Mucosa of descending colon (tissue), 3 donors: ENCODE results near the gene DUSP15. TPM values are rescaled to one million over a fixed set of nuclear protein-coding genes. Genes with fewer than 3 reads are reported as not detected.
A peak's percentile ranks its signal among the peaks of the same experiment; 100 is the strongest.

Experiments used
- ATAC-seq: fragments of 200-7000 bp; cut with Tn5 transposase; one replicate; pipeline ENCODE4 v1.9.1; 2020; ENCODE audit warnings: mild to moderate bottlenecking, moderate library complexity
- DNase-seq, 3 donors: peaks; one replicate each; pipeline ENCODE4 v3.0.0-alpha.2; 2020
- H3K36me3 ChIP-seq: fragments of 200-600 bp; one replicate; pipeline ENCODE4 v1.8.0; 2021; ENCODE audit warnings: low read depth, mild to moderate bottlenecking
- H3K4me1 ChIP-seq: fragments of 200-600 bp; one replicate; pipeline ENCODE4 v1.8.0; 2021; ENCODE audit warnings: low read depth, mild to moderate bottlenecking
- H3K4me3 ChIP-seq: fragments of 200-600 bp; one replicate; pipeline ENCODE4 v1.8.0; 2021; ENCODE audit warnings: mild to moderate bottlenecking
- H3K9me3 ChIP-seq: fragments of 200-600 bp; one replicate; pipeline ENCODE4 v1.8.0; 2021; ENCODE audit warnings: mild to moderate bottlenecking
- intact Hi-C, 2 donors: fragments of 100-400 bp; cut with DNase I in 1 of 2; cut with micrococcal nuclease in 1 of 2; formaldehyde crosslinking; loops; one replicate each; pipeline versions ENCODE4 v1.11.0 to v1.11.1; 2022; cut with DNase I, micrococcal nuclease
- total RNA-seq, 3 donors: library from RNA; stranded (reverse); fragmentation: NEBNext Ultra II Directional in 2 of 3; extraction: Animal tissue kit (Norgen Biotek cat#: 25700) in 2 of 3; gene quantifications; one replicate each; pipeline versions ENCODE4 v1.2.1 to v1.2.4, GENCODE V29; 2021 to 2023
- TF ChIP-seq, protein P1 (sequence below): fragments of 200-600 bp; IDR thresholded peaks from one replicate; pipeline ENCODE4 v1.8.0; 2022; ENCODE audit warnings: antibody characterized with exemption, mild to moderate bottlenecking
- donor health status: DM: no; HTN: no; CAD: no; lungs with moderate emphysema.
- donor health status: DM: no; HTN: no; CAD: no.
- donor health status: DM: no; HTN: yes; CAD: no.

The DUSP15 gene
- total RNA-seq, 3 donors from 2014 or later, result 0.58 to 1.7 TPM; not detected in 1

DNA sequence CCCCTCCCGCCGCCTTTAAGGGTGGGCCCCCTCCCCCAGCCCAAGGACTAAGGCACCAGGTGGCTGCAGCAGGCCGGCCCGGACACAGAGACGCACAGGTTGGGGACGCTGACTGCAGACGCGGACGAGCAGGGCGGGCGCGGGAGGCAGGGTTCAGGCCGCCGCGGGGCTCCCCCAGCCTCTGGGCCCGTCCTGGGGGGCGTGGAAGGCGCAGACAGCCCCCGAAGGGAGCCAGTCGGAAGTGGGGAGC is 9.3 kb downstream of the DUSP15 start:
- intact Hi-C loops, result no loop called here
- peaks cover 9% of the 10 kb centered on the region for H3K4me1 ChIP-seq
- TF ChIP-seq, protein P1, sequence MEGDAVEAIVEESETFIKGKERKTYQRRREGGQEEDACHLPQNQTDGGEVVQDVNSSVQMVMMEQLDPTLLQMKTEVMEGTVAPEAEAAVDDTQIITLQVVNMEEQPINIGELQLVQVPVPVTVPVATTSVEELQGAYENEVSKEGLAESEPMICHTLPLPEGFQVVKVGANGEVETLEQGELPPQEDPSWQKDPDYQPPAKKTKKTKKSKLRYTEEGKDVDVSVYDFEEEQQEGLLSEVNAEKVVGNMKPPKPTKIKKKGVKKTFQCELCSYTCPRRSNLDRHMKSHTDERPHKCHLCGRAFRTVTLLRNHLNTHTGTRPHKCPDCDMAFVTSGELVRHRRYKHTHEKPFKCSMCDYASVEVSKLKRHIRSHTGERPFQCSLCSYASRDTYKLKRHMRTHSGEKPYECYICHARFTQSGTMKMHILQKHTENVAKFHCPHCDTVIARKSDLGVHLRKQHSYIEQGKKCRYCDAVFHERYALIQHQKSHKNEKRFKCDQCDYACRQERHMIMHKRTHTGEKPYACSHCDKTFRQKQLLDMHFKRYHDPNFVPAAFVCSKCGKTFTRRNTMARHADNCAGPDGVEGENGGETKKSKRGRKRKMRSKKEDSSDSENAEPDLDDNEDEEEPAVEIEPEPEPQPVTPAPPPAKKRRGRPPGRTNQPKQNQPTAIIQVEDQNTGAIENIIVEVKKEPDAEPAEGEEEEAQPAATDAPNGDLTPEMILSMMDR, result no peak
- no peaks in the 10 kb centered on the region for H3K9me3 ChIP-seq
- DNase-seq, result peak in 1 of 3 donors; percentile 52
- H3K4me3 ChIP-seq, result no peak overlapping the region
- no peaks in the 10 kb centered on the region for H3K36me3 ChIP-seq
- ATAC-seq, result peak; percentile 47

DNA sequence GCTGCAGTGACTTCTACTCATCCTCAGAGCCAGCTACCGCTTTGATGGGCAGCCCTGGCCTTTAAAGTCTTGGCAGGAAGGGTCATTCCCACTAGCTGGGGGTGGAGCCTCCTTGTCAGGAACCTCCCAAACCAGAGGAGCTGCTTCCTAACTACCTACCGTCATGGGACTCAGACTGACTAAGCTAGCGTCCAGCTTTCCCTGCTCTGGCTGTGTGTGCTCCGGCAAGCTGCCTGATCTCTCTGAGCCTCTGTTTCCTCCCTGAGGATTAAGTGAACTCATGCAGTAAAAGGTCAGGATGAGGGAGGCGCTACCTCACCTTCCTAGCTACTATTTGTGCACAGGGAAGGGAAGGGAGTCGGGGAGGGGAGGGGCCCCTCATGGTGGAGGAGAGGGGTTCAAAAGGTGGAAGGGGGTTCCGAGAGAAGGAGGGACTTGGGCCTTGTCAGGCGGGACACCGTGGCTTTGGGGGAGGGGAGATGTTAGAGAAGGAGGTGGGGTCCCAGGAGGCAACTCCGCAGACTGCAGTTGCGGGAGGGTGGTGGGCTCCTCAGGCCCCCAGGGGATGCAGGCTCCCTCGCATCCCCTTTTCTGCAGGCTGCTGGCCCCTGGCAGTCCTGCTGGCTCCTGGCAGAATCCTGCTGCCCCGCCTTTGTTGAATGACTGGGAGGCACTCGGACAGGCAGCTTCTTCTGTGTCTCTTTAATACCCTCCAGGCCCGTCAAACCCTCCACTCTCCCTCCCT is 9.8 kb downstream of the DUSP15 start:
- Histone ChIP-seq H3K9me3 (no peaks in the 10 kb centered on the region), H3K36me3 (no peaks in the 10 kb centered on the region), H3K4me1 (peaks cover 9% of the 10 kb centered on the region), H3K4me3 (no peak overlapping the region)
- intact Hi-C loops, result no loop called here
- TF ChIP-seq, protein P1, result no peak
- ATAC-seq, result peak; percentile 42
- DNase-seq, result peak in 1 of 3 donors; percentile 28

DNA sequence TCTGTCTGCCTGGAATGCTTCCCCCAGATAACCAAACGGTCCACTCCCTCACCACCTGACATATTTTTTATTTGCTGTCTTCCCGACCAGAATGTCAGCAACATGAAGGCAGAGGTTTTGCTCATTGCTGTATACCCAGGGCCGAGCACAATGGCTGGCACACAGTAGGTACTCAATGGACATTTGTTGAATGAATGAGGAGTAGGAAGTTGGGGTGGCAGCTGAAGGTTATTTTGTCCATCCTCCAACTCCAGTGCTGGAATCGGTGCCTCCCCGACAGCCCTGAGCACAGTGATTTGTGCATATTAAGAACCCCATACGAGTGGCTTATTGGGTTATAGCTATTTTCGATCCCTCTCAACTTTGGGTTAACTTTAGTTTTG is 10.3 kb downstream of the DUSP15 start:
- intact Hi-C loops, result loop anchor here in 1 of 2 donors (10.0 kb wide), 1 partner anchor 95 kb away; the partner anchor contains the start of gene PDRG1
- TF ChIP-seq, protein P1, result no peak
- no peak for ATAC-seq
- H3K4me3 ChIP-seq, result no peak overlapping the region
- H3K4me1 ChIP-seq, result peaks cover 9% of the 10 kb centered on the region
- DNase-seq, result no peak
- no peaks in the 10 kb centered on the region for H3K36me3 ChIP-seq
- H3K9me3 ChIP-seq, result no peaks in the 10 kb centered on the region

DNA sequence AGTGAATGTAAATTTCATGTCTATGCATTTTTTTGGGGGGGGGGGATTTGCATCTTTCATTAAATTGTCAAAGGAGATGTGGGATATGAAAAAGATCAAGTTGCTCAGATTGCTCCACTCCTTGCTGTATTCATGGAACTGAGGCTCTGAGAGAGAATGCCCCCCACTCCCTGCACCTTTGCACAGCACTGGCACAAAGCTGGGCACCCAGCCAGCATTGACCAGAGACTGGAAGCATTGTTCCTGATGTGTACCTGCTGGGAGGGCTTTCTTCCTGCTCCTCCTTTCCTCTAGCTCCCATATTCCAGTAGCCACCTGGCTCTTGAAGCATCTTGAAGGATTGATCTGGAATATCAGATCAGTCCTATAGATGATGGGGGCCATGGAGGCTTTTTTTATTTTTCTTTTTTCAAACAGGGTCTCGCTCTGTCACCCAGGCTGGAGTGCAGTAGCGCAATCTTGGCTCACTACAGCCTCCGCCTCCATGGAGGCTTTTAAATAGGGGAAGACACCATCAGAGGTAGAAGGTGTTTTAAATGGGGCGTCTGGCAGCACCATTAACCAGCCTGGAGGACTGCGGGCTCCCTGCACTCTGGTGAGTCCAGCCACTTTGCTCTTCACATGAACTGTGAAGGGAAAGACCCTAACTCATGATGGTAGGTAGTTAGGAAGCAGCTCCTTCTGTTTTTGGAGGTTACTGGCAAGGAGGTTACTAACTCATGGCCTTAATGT is 10.9 kb downstream of the DUSP15 start:
- DNase-seq (no peak), ATAC-seq (no peak)
- H3K4me1 ChIP-seq, result peaks cover 9% of the 10 kb centered on the region
- no peaks in the 10 kb centered on the region for H3K36me3 ChIP-seq
- no peak overlapping the region for H3K4me3 ChIP-seq
- intact Hi-C loops, result loop anchor here in 1 of 2 donors (10.0 kb wide), 1 partner anchor 95 kb away; the partner anchor contains the start of gene PDRG1
- H3K9me3 ChIP-seq, result no peaks in the 10 kb centered on the region
- TF ChIP-seq, protein P1, result no peak

DNA sequence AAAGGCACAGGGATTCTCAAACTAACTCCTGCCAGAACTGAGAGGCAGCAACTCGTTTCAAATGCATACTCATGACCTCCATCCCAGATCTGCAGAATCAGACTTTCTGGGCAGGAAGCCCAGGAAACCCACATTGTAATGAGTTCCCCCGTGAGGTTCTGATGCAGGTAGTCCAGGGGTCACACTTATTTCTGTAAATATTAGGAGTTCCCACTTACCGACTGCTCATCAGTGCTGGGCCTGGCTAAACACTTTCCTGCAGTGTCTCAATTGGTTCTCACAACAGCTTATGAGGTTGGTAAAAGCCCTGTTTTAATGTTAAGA is 11.6 kb downstream of the DUSP15 start:
- H3K4me3 ChIP-seq, result no peak overlapping the region
- intact Hi-C loops, result loop anchor here in 1 of 2 donors (10.0 kb wide), 1 partner anchor 96 kb away; the partner anchor contains the start of gene PDRG1
- DNase-seq, result no peak
- H3K4me1 ChIP-seq, result peaks cover 9% of the 10 kb centered on the region
- TF ChIP-seq, protein P1, result no peak
- H3K36me3 ChIP-seq, result no peaks in the 10 kb centered on the region
- no peaks in the 10 kb centered on the region for H3K9me3 ChIP-seq
- ATAC-seq, result no peak
